H1 (cell line): ENCODE results near the gene MAOB. TPM values are rescaled to one million over a fixed set of nuclear protein-coding genes. Genes with fewer than 3 reads are reported as not detected.

Experiments used
- BCL11A ChIP-seq, 2 experiments: IDR thresholded peaks; one replicate each; pipeline ENCODE4 v1.6.1; 2011; ENCODE audit warnings: low read depth in 2 of 2, low read length in 2 of 2, mild to moderate bottlenecking in 2 of 2
- CEBPB ChIP-seq: IDR thresholded peaks from 2 replicates; pipeline ENCODE4 v1.6.1; 2012; ENCODE audit warnings: low read depth, low read length
- EZH2 ChIP-seq: fragments of 200-600 bp; sonication (generic); IDR thresholded peaks from 2 replicates; pipeline ENCODE4 v1.7.1; 2012; ENCODE audit warnings: low read depth, mild to moderate bottlenecking, moderate library complexity, low read length, inconsistent platforms; ENCODE audit not compliant: severe bottlenecking
- RXRA ChIP-seq: IDR thresholded peaks from 2 replicates; pipeline ENCODE4 v1.6.1; 2011; ENCODE audit warnings: low read depth, mild to moderate bottlenecking, low read length, moderate library complexity; ENCODE audit not compliant: insufficient read depth
- polyA plus RNA-seq, 7 experiments: library from polyadenylated mRNA; depleted of rRNA in 3 of 7; stranded (reverse) in 5 of 7; unstranded in 2 of 7; fragments of >200 nt in 5 of 7; fragments of 200-250 nt in 2 of 7; gene quantifications; 1 replicate in 5 of 7; 2 replicates in 1 of 7; 4 replicates in 1 of 7; pipeline versions ENCODE4 v1.2.1 to v1.2.3, GENCODE V29; 2011 to 2013; ENCODE audit warnings: missing spikeins in 2 of 7, mixed read lengths in 2 of 7
- total RNA-seq: library from RNA; stranded (reverse); fragmentation: NEBNext Ultra II Directional; extraction: Animal tissue kit (Norgen Biotek cat#: 25700); gene quantifications from 2 replicates; pipeline ENCODE4 v1.2.1, GENCODE V29; 2021
- TF ChIP-seq, protein P1 (sequence below): fragments of 300-600 bp; sonication (generic); IDR thresholded peaks from 2 replicates; pipeline ENCODE4 v1.7.1; 2012; ENCODE audit warnings: low read length, moderate library complexity, mild to moderate bottlenecking, inconsistent platforms; ENCODE audit not compliant: insufficient replicate concordance

Gene MAOB
- total and polyA plus RNA-seq, 2 of the 8 experiments (the other 6 are each of a cell fraction or from before 2014, with no cell fraction given), result 0.73 to 1.1 TPM

- TF ChIP-seq, protein P1, sequence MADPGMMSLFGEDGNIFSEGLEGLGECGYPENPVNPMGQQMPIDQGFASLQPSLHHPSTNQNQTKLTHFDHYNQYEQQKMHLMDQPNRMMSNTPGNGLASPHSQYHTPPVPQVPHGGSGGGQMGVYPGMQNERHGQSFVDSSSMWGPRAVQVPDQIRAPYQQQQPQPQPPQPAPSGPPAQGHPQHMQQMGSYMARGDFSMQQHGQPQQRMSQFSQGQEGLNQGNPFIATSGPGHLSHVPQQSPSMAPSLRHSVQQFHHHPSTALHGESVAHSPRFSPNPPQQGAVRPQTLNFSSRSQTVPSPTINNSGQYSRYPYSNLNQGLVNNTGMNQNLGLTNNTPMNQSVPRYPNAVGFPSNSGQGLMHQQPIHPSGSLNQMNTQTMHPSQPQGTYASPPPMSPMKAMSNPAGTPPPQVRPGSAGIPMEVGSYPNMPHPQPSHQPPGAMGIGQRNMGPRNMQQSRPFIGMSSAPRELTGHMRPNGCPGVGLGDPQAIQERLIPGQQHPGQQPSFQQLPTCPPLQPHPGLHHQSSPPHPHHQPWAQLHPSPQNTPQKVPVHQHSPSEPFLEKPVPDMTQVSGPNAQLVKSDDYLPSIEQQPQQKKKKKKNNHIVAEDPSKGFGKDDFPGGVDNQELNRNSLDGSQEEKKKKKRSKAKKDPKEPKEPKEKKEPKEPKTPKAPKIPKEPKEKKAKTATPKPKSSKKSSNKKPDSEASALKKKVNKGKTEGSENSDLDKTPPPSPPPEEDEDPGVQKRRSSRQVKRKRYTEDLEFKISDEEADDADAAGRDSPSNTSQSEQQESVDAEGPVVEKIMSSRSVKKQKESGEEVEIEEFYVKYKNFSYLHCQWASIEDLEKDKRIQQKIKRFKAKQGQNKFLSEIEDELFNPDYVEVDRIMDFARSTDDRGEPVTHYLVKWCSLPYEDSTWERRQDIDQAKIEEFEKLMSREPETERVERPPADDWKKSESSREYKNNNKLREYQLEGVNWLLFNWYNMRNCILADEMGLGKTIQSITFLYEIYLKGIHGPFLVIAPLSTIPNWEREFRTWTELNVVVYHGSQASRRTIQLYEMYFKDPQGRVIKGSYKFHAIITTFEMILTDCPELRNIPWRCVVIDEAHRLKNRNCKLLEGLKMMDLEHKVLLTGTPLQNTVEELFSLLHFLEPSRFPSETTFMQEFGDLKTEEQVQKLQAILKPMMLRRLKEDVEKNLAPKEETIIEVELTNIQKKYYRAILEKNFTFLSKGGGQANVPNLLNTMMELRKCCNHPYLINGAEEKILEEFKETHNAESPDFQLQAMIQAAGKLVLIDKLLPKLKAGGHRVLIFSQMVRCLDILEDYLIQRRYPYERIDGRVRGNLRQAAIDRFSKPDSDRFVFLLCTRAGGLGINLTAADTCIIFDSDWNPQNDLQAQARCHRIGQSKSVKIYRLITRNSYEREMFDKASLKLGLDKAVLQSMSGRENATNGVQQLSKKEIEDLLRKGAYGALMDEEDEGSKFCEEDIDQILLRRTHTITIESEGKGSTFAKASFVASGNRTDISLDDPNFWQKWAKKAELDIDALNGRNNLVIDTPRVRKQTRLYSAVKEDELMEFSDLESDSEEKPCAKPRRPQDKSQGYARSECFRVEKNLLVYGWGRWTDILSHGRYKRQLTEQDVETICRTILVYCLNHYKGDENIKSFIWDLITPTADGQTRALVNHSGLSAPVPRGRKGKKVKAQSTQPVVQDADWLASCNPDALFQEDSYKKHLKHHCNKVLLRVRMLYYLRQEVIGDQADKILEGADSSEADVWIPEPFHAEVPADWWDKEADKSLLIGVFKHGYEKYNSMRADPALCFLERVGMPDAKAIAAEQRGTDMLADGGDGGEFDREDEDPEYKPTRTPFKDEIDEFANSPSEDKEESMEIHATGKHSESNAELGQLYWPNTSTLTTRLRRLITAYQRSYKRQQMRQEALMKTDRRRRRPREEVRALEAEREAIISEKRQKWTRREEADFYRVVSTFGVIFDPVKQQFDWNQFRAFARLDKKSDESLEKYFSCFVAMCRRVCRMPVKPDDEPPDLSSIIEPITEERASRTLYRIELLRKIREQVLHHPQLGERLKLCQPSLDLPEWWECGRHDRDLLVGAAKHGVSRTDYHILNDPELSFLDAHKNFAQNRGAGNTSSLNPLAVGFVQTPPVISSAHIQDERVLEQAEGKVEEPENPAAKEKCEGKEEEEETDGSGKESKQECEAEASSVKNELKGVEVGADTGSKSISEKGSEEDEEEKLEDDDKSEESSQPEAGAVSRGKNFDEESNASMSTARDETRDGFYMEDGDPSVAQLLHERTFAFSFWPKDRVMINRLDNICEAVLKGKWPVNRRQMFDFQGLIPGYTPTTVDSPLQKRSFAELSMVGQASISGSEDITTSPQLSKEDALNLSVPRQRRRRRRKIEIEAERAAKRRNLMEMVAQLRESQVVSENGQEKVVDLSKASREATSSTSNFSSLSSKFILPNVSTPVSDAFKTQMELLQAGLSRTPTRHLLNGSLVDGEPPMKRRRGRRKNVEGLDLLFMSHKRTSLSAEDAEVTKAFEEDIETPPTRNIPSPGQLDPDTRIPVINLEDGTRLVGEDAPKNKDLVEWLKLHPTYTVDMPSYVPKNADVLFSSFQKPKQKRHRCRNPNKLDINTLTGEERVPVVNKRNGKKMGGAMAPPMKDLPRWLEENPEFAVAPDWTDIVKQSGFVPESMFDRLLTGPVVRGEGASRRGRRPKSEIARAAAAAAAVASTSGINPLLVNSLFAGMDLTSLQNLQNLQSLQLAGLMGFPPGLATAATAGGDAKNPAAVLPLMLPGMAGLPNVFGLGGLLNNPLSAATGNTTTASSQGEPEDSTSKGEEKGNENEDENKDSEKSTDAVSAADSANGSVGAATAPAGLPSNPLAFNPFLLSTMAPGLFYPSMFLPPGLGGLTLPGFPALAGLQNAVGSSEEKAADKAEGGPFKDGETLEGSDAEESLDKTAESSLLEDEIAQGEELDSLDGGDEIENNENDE, result no peak
- TF ChIP-seq BCL11A (IDR thresholded peaks at IDR 0.05; ENCODE audit: low read depth in 2 of 2, low read length in 2 of 2), result no peak
- TF ChIP-seq RXRA, result no peak
- no peak for TF ChIP-seq CEBPB
- TF ChIP-seq EZH2, result no peak
These were observed 60.2 kb downstream of the MAOB start (continued) for GRCh38 chrX:43822014-43822413.
